ENCODE results near the gene GLCE.

GLCE gene

GRCh38 chr15:69138963-69139362 is 21.5 kb upstream of the GLCE start:
- Histone ChIP-seq H3K36me3 (no peaks in the 10 kb centered on the region), H3K4me1 (ENCODE audit: control insufficient read depth in 1 of 2, insufficient read depth in 1 of 2, low read depth in 1 of 2, low read length in 1 of 2) (no peaks in the 10 kb centered on the region), H3K4me3 (ENCODE audit: low read depth in 1 of 2, low read length in 1 of 2) (no peak overlapping the region), H3K27me3 (peaks cover 38% of the 10 kb centered on the region), H3K9me3 (no peaks in the 10 kb centered on the region), H3K27ac (no peak overlapping the region)
- TF ChIP-seq CTCF (IDR thresholded peaks at IDR 0.05) = no peak

- no peak for TF ChIP-seq CTCF (IDR thresholded peaks at IDR 0.05)
- Histone ChIP-seq H3K4me3 (ENCODE audit: low read depth in 1 of 2, low read length in 1 of 2) (no peak overlapping the region), H3K36me3 (no peaks in the 10 kb centered on the region), H3K27me3 (peaks cover 39% of the 10 kb centered on the region), H3K4me1 (ENCODE audit: control insufficient read depth in 1 of 2, insufficient read depth in 1 of 2, low read depth in 1 of 2, low read length in 1 of 2) (no peaks in the 10 kb centered on the region), H3K27ac (no peak overlapping the region), H3K9me3 (no peaks in the 10 kb centered on the region)
Measured at GRCh38 chr15:69140306-69140705, 20.1 kb upstream of the GLCE start.

- no peaks in the 10 kb centered on the region for H3K4me1 ChIP-seq (ENCODE audit: control insufficient read depth in 1 of 2, insufficient read depth in 1 of 2, low read depth in 1 of 2, low read length in 1 of 2)
- no peak overlapping the region for H3K27ac ChIP-seq
- no peak for TF ChIP-seq CTCF (IDR thresholded peaks at IDR 0.05)
- no peak overlapping the region for H3K4me3 ChIP-seq (ENCODE audit: low read depth in 1 of 2, low read length in 1 of 2)
- peaks cover 44% of the 10 kb centered on the region for H3K27me3 ChIP-seq
- no peaks in the 10 kb centered on the region for H3K36me3 ChIP-seq
- no peaks in the 10 kb centered on the region for H3K9me3 ChIP-seq
Measured at GRCh38 chr15:69141286-69141701, 19.1 kb upstream of the GLCE start.

- H3K27me3 ChIP-seq = peaks cover 44% of the 10 kb centered on the region
- H3K4me3 ChIP-seq (ENCODE audit: low read depth in 1 of 2, low read length in 1 of 2) = no peak overlapping the region
- no peaks in the 10 kb centered on the region for H3K4me1 ChIP-seq (ENCODE audit: control insufficient read depth in 1 of 2, insufficient read depth in 1 of 2, low read depth in 1 of 2, low read length in 1 of 2)
- no peaks in the 10 kb centered on the region for H3K36me3 ChIP-seq
- H3K27ac ChIP-seq = no peak overlapping the region
- no peaks in the 10 kb centered on the region for H3K9me3 ChIP-seq
- TF ChIP-seq CTCF (IDR thresholded peaks at IDR 0.05) = no peak
Measured at GRCh38 chr15:69141833-69142232, 18.6 kb upstream of the GLCE start.

- H3K27me3 ChIP-seq = peaks cover 49% of the 10 kb centered on the region
- no peak for TF ChIP-seq CTCF (IDR thresholded peaks at IDR 0.05)
- no peak overlapping the region for H3K27ac ChIP-seq
- H3K36me3 ChIP-seq = no peaks in the 10 kb centered on the region
- no peaks in the 10 kb centered on the region for H3K9me3 ChIP-seq
- H3K4me1 ChIP-seq (ENCODE audit: control insufficient read depth in 1 of 2, insufficient read depth in 1 of 2, low read depth in 1 of 2, low read length in 1 of 2) = no peaks in the 10 kb centered on the region
- H3K4me3 ChIP-seq (ENCODE audit: low read depth in 1 of 2, low read length in 1 of 2) = no peak overlapping the region
Measured at GRCh38 chr15:69143756-69144436, 16.5 kb upstream of the GLCE start.
